GM12874 (cell line): ENCODE results near the gene INMT.

Experiments used
- CTCF ChIP-seq: IDR thresholded peaks from 2 replicates; pipeline ENCODE4 v1.5.1; 2011; ENCODE audit warnings: low read depth, mild to moderate bottlenecking, control low read depth, low read length, moderate library complexity; ENCODE audit not compliant: insufficient read depth

INMT gene

DNA sequence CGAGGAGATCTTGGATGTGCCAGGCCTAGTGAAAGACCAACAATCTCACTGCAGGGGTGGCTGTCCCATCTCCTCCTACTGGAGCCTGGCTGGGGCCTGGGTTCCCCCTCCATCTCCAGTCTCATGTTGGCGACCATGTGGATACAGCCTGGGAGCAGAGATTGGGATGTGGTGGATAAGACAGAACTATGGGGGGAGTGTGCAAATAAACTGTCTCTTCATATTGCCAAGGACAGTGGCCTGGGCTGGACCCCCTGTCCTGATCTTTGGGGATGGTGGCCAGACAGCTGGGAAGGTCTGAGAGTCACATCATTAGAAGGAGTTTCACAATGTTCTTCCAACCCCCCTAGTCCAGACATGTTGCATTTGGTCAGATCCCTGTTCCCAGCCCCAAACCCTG, 13.5 kb downstream of the INMT start:
- TF ChIP-seq CTCF: no peak

DNA sequence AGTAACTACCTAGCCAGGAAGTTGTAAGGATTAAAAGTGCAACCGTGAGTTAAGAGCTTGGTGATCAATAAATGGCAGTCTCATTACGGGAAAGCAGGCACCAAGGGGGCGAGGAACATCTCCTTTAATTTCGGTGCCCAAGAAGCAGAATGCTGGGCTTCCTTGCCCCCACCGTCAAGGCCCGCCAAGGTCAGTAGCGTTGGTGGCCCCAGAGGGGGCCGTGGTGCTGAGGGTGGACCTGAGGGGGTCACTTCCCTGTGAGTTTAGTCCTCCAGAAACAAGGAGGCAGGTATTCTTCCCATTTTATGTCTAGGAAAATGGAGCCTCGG, 18.9 kb downstream of the INMT start:
- TF ChIP-seq CTCF: no peak

DNA sequence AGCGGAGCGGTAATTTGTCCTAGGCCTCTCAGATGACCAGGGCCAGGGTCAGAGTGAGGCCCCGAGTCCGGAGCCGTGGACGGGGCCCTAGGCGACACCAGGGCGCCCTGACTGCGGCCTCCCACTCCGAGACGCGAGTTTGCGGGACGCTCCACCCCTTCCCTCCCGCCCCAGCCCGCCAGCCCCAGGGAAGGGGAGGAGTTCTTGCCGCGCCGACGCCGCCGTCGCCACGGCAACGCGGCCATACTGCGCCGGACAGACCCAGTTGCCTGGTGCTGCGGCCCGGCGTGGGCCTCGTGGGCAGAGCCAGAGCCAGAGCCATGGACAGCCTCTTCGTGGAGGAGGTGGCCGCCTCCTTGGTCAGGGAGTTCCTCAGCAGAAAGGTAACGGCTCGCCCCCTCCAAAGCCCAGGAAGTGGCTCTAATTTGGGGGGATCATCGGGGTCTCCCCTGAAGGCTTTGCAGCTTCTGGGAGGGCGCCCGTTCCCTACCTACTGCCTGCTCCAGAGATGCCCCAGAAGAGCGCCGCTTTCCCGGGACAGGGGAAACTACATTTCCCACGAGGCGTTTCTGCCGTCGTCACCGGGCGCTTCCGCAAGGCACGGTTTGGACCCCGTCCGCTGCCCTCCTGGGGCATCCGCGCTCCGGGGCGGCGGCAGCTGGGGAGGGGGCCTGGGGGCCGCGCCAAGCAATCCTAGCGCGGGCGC, 19.4 kb downstream of the INMT start, which contains the start of gene MINDY4:
Gene MINDY4, plus strand, starts transcription at position 244 of the 706 bp plus-strand sequence. Its CDS starts 77 bp downstream, at position 321.
- no peak for TF ChIP-seq CTCF

GRCh38 chr7:30771880-30772425, 20.0 kb downstream of the INMT start:
- no peak for TF ChIP-seq CTCF

DNA sequence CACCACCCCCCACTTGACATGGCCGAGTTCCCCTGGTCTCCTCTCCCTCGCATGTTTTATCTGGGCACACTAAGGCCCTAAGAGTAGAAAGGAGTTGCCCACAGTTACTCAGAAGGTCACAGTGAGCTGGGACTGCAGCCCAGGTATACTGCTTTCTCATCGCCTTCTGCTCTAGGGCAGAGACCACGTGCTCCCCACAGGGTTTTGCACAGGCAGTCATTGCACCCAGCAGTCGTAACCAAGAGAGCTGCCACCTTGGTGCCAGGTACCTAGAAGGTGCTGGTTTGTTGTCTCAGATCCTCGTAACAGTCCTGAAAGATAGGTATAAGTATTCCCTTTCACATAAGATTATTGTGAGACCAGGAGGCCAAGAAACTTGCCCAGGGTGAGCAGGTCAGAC, 21.0 kb downstream of the INMT start:
- TF ChIP-seq CTCF: no peak

DNA sequence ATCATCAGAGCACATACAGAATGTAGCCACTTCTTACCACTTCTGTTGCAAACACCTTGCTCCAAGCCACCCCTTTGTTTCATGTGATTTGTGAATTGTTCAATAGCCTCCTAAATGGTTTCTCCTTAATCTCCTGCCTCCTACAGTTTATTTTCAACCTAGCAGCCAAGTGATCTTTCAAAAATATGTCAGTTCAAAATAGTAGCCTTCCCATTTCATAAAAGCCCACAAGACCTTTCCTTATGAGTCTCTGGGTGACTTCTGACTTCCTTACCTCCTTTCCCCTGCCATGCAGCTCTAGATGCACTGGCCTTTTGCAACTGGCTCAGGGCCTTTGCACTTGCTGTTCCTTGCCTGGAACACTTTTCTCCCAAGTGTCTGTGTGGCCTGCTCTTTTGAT, 24.1 kb downstream of the INMT start:
- TF ChIP-seq CTCF: no peak

- TF ChIP-seq CTCF: no peak
Measured at GRCh38 chr7:30776971-30777370, 25.0 kb downstream of the INMT start.
